GM21723 (cell line): ENCODE results near the gene ZMYM4.

Experiments used
- ATAC-seq: cut with Tn5 transposase; IDR thresholded peaks from one replicate; pipeline ENCODE4 v1.9.1; 2021; ENCODE audit warnings: mild to moderate bottlenecking, moderate library complexity; ENCODE audit not compliant: unreplicated experiment

ZMYM4 gene

DNA sequence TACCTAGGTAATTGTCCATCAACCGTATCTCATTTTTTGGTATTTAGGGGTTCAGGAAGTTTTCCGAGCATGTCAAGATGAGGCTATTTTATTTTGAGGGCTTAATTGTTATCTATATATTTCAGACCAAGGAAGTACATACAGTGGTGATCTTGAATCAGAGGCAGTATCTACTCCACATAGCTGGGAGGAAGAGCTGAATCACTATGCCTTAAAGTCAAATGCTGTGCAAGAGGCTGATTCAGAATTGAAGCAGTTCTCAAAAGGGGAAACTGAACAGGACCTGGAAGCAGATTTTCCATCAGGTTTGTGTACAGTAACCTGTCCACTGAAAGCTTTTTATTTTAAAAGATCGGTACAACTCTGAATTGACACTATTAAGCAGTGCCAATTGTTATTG lies 130.2 kb downstream of the ZMYM4 start:
- ATAC-seq = no peak

DNA sequence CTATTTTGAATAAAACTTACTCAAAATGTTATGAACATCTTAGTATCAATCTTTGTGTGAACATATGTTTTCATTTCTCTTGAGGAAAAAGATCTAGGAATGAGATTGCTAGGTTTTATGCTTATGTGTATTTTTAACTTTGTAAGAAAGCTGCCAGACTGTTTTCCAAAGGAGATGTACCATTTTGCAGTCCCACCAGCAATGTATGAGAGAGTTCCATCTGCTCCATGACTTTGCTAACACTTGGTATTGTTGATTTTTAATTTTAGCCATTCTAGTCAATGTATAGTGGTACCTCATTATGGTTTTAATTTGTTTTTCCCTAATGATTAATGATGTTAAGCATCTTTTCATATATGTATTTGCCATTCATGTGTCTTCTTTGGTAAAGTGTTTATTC lies 132.5 kb downstream of the ZMYM4 start:
- no peak for ATAC-seq

DNA sequence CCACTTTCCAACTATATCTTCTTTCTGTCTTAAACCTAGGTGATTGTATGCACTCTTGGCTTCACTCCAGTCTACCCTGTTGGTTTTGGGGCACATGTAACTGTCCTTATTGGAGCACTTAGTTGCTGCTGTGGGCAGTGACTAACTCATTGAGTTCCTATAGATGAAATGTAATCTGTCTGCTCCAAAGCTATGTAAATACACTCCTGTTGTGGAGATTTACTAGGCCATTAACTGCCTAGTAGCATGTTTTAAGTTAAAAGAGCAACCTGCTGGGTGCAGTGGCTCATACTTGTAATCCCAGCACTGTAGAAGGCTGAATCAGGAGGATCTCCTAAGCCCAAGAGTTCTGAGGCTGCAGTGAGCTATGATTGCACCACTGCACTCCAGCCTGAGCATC lies 137.6 kb downstream of the ZMYM4 start:
- no peak for ATAC-seq

DNA sequence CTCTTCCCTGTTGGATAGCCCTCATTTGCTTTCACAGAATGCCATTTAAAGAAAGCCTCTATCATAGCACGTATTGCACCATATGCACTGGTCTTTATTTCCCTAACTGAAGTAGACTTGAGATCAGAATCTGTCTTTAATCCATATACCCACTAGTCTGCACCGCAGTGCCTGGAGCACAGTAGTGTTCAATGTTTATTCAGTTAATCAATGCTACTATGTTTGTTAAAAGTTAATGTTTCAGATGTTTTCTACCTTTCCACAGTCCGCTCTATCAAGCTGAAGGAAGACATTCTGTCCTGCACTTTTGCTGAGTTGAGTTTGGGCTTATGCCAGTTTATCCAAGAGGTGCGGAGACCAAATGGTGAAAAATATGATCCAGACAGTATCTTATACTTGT lies 139.2 kb downstream of the ZMYM4 start:
- no peak for ATAC-seq

DNA sequence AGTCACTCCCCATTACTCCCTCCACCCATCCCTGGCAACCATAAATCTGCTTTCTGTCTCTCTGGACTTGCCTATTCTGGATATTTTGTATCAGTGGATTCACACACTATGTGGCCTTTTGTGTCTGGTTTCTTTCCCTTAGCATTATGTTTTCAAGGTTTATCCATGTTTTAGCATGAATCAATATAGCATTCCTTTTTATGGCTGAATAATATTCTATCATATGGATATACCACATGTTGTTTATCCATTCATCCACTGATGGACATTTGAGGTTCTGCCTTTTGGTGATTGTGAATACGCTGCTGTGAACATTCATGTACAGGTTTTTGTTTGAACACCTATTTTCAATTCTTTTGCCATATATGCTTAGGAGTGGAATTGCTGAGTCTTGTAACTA lies 140.4 kb downstream of the ZMYM4 start:
- ATAC-seq = no peak

DNA sequence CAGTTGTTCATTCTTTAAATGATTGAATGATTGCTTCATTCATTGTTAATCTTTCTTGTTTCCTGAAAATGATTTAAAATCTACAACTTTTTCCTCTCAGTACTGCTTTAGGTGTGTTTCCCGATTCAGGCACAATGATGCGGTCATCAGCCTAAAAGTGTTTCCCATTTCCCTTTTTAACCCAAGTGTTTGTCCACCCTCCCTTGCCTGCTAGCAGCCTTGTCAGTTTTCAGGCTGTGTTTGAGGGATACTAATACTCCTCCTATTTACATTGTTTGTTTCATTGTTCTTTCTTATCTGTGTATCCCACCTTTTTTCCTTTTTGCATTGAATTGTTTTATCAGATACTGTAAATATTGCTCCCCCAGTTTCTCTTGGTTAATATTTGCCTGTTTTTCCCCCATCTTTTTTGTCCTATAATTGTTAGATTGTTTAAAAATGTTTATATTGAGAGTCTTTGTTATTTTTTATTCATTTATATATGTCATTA lies 157.6 kb downstream of the ZMYM4 start:
- no peak for ATAC-seq

DNA sequence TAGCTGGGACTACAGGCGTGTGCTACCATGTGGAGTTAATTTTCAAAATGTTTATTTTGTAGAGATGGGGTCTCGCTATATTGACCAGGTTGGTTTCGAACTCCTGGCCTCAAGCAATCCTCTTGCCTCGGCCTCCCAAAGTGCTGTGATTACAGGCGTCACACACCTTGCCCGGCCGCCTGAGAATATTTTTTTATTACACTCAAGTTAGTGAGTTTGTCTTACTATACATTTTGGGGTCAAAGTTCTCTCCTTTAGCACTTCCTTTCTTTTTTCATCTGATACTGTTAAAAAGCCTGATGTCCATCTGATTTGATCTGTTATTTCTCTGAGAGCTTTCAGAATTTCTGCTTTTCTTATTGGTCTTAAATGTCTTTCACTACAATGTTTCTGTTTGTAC lies 159.9 kb downstream of the ZMYM4 start:
- no peak for ATAC-seq

DNA sequence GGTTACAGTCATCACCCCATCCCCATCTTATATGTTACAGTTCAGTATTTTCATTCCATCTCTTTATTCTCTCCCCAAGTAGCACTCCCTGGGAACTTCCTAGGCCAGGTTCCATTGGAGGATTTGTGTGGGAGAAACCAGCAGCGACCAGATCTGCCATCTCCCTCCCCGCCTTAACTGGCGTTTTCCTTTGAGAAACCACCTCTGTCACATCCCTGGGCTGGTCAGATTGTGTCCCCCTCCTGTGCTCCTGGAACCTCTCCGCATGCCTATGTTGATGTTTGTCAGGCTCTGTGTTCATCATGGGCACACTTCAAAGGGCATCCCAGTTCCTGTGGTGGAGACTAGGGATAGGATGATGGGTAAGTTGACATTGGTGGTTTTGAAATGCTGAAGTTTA lies 162.3 kb downstream of the ZMYM4 start:
- ATAC-seq = no peak

DNA sequence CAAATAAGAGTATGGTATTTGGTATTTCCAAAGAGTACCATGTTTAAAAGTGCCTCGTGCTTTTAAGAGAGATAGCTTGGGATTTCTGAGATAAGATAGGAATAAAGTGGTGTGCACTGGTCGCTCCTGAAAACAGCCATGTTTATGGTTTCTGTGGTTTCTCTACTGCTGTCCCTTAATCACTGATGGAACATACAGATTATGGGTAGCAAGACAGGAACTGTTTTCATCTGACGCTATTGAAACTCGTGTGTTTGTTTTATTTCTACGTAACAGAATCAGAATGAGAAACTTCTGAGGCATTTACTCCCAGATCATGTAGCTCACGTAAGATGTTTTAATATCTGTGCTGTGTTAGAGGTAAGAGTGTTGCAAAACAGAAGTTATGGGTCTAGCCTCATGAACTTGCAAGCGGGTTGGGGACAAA lies 162.7 kb downstream of the ZMYM4 start:
- ATAC-seq = no peak

DNA sequence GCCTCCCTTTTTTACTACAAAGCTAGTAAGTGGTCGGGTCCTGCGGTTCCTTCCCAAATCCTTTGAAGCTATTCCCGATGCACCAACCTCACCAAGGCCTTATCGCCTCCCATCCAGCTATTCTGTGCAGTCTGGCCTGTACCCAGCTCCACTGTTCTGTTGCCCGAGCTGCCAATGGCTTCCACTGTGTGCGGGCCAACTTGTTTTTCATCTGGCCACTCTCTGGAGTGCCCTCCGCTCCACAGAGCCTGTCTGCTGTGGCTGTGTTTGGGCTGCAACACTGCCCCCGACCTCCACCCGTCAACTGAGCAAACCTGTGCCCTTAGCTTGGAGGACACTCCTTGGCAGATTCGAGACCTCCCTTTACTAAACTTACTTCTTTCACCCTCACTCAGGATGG lies 163.7 kb downstream of the ZMYM4 start:
- no peak for ATAC-seq

DNA sequence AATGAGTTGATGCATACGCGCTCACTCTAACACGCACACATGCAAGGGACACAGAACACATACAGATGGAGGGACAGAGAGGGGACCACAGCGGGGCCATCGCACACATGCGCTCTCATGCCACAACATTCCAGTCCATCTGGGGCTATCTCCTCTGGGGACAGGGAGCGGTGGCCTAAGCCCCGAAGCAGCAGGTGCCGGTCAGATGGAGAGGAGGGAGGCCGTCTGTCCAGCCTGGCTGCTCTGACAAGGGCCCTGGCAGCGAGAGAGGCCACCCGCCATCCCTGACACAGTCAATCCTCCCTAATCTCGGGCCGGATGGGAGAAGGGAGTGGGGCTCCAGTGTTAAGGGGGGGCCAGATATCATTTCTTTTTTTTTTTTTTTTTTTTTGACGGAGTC lies 165.2 kb downstream of the ZMYM4 start:
- no peak for ATAC-seq

DNA sequence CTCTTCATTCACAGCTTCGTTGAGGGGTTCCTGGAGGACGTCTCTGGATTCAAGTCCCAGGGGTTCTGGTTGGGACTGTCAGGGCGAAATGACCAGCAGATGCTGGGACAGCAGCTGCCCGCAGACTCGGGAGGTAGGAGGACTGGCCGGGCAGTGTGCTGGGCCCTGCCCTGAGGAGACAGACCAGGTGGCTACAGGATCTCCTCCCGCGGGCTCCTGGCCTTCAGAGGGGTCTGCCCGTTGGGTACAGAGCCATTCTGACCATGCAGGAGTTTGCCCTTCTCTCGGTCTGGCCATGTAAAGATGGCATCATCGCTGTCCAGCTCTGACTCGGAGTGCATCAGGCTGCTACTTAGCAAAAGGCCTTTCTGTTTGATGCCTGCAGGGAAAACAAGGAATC lies 166.2 kb downstream of the ZMYM4 start:
- ATAC-seq = no peak

DNA sequence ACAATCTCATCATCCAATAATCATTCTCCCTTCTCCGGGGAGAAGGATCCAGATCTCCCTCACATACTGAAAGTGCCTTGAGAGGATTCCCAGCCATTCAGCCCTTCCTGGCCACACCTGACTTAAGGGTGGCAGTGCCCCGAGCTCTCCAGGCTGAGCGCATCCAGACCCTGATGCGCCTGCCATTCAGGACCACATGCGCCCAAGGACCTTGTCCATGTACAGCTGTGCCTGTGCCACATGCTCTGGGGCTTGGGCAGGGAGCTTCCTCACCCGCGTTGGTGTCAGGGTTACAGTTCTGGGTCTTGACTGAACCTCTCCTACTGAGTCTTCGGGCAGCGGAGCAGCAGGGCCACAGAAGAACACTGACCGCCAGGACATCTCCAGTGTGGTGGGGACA lies 167.6 kb downstream of the ZMYM4 start:
- no peak for ATAC-seq

DNA sequence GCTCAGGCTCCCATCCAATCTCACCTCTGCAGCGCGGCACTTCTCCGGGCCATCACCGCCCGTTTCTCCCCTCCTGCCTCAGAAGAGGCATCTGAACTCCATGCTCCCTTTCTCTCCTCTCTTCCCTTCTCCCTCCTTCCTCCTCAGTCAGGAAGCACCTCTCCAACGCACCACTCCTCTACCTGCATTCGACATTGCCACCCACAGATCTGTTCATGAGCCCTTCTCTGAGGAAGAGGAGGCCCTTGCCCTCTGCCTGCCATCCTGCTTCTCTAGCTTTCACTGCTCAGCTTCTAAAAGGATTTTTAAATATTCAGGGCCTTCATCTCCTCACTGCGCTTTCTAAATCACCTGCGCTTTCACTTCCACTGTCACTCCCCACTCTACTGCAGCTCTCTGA lies 168.7 kb downstream of the ZMYM4 start:
- no peak for ATAC-seq

DNA sequence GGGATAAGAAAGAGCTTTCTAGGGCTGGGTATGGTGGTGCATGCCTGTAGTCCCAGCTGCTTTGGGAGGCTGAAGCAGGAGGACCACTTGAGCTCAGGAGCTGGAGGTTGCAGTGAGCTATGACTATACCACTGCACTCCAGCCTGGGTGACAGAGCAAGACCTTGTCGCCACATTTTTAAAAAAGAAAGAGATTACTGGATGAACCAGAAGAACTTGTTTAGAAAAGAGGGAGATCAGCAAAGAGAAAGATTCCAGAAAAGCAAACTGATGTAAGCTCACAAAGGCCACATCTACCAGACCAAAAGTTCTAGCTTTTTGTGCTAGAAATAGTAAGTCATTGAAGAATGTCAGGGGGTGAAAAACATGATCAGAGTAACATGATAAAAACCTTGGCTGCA lies 171.1 kb downstream of the ZMYM4 start:
- no peak for ATAC-seq

DNA sequence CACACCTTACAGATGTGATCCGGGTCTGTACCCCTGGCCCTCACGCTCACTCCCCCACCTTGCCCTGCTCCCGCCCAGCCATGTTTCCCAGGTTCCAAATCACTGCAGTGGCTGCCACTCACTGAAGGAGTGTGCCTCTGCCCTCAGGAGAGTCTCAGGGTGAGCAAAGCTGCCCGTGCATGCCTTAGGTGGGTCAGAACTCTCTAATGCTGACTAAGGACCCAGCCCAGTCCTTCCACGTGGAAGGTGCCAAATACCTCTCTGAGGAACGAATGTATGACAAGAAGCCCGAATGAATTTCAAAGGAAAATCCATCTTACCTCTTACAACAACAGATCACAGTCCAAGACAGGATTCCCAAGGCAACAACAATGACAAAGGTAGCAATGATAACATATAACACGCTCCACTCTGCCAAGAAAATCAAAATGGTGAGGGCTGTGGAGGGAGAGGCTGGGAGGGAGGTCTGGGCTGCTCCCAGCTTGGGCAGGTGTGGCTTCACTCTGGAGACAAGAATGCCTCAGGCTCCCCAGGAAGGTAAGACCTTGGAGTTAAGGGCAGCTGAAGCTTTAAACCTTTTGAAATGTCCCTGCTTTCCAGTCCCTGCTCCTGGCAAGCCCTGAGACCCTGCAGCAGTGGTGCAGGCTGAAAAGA lies 173.5 kb downstream of the ZMYM4 start:
- ATAC-seq = no peak

DNA sequence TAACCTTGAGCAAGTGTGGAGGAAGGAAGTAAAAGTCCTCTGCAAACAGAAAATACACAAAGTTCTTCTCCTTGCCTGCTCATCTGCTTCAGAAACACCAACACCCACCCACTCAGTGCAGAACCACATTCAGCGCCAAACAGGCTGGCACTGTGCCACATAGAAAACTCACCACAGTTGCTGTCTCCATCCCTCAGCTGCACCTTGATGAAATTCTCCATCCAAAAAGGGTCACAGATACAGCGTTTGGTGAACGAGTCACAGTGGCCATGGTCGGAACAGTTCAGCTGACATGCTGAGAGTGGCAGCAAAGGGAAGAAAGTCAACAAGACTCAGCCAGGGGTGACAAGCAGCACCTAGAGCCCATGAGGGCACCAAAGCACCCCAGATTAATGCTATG lies 174.2 kb downstream of the ZMYM4 start:
- no peak for ATAC-seq

DNA sequence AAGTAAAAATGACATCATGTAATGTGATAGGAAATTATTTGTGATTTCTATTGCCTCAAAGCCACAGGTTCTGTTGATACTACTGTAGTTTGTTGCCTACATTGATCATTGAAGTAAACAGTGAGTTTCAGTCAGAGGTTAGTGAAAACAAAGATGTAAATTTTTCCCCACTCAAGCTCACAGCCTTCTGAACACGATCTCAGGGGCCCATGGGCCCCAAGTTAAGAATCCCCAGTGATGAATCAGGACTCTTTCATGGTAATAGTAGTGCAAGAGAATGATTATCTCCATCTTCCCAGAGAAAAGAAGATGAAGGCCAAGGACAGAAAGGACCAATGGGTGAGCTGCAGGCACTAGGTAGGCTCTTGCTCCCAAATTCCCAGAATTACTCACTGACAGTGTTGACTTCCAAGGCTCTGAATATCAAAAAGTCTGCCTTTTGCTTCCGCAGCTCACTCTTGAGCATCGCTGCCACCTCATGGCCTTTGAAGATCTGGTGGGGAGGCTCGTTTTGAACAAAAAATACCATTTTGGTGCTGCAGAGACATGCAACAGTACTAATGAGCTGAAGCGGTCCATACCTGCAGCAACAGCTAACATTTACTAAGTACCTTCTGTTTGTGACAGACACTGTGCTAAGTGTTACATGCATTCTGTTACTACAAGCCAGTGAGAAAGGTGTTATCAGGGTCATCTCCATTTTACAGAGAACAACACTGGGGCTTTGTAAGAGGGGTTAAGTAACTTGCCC lies 175.4 kb downstream of the ZMYM4 start:
- ATAC-seq = no peak

DNA sequence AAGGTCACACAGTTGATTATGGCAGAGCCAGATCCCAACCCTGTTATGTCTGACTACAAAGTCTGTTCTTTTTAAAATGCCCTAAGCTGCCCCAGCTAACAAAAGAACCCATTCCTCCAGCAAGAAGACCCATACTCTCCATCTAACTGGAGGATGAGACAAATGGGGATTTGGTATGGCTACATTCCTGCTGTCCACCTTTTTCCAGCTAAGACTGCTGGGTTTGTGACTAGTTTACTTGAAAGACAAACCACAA lies 175.9 kb downstream of the ZMYM4 start:
- no peak for ATAC-seq

DNA sequence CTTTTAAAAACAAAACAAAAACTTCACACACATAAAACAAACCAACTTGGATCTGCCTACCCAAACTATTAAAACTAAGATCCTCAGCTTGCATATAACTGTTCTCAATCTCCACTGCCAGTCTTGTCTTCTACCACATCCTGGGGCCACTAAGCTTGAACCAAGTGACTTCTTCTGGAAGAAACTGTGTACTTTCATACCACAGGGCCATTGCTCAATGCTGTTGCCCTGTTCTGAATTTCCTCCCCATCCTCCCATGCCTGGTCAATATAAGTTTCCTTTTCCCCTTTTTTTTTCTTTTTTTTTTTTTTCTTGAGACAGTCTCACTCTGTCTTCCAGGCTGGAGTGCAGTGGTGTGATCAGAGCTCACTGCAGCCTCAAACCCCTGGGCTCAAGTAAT lies 178.8 kb downstream of the ZMYM4 start:
- ATAC-seq = no peak

DNA sequence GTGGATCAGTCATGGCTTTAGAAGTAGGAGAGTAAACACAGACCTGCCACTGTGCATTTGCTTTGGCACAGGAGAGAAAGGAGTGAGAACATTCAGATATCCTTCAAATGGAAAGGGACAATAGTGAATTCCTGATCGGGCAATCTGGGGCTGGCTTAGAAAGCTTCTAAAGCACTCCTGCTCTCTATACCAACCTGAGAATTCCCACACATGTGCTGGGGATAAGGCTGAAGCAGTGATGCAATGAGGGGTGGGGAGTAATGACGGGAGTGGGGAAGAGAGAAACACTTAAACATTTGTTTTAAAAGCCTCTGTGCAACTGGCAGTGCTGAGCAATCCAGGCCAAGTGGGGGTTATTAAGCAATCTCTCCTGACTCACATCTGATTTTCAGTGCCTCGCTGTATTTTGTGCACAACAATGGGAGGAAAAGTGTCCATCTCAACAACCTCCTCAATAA lies 179.9 kb downstream of the ZMYM4 start:
- no peak for ATAC-seq

DNA sequence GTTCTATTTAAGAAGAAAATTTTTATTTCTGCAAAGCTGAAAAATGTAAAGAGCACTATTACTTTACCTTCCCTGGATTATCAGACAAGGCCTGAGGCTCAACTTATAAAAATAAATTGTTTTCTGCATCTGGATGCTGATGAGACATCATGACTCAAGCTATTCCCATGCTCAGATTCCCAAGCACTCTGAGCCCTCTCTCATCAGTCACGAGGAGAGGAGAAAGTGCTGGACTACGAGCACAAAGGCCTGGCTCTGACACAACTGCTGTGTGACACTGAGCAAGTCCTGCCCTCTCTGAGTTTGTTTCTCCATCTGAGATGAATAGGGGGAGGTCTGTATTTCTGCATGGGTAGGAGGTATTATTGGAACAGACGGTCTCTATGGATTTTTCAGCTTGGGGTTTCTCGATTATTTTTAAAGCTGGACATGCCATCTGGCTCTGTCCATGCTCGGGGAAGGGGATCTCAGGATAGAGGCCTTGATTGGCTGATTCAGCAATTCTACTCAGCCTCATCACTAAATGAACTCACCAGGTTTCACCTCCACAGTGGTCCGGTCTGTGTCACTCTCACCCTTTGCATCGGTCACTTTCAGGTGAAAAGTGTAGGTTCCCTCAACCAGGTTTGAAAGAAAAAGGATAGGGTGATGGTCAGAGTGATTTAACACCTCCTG lies 181.0 kb downstream of the ZMYM4 start:
- no peak for ATAC-seq
